ENCODE measurements around the gene MAP4K4.

The MAP4K4 gene

DNA sequence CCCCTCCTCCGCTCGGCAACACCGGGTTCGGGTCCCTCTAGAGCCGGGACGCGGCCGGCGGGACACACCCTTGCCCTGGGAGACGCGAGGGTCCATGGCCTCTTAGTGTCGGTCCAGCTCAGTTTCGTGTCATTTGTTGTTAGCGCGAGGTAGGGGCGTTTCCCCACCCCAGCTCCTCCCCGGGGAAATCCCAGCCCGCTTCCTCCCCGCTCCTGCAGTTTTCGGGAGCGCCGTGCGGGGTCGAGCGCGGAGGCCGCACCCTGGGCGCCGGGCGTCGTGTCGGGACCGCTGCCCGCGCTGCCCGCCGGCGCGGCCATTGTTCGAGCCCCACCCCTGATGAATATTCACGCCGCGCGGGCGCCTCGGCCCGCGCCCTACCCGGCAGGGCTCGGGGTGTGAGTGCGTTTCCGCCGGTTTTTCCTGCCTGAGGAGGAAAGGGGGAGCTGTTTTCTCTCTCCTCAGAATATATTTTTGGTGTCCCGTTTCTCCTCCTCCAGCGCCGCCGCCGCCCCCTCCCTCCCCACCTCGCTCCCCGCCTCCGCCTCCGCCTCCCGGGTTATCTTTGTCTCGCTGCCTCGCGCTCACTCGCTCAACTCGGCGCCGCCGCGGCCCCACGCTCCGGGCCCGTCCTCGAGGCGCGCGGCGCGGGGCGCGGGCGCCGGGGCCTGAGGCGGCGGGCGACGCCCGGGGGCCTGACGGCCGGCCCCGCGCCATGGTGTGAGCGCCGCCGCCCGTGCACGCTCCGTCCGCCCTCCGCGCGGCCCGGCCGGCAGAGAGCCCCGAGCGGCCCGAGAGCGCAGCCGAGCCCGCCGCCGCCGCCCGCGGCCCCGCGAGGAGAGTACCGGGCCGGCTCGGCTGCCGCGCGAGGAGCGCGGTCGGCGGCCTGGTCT is at the start of gene MAP4K4:
TSS of gene MAP4K4 (plus strand) at position 584 of the 890 bp plus-strand sequence. CDS start 374 bp downstream, outside the sequence.
- DNase-seq: peak; percentile 87

DNA sequence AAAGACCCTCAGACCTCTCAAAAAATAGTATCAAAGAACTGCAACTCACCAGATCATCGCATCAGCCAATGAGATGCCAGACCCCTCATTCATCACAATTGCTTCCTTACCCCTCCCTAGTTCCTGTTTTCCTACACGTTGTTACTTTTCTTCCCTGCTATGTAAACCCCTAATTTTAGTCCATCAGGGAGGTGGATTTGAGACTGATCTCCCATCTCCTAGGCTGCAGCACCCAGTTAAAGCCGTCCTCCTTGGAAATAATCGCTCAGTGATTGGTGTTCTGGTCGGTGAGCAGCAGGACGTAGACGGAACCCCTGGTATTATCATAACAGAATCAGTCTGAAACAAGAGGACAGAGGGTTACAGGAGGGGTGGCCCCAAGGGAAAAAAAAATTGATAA is 44.0 kb upstream of the MAP4K4 start:
- no peak for DNase-seq

DNA sequence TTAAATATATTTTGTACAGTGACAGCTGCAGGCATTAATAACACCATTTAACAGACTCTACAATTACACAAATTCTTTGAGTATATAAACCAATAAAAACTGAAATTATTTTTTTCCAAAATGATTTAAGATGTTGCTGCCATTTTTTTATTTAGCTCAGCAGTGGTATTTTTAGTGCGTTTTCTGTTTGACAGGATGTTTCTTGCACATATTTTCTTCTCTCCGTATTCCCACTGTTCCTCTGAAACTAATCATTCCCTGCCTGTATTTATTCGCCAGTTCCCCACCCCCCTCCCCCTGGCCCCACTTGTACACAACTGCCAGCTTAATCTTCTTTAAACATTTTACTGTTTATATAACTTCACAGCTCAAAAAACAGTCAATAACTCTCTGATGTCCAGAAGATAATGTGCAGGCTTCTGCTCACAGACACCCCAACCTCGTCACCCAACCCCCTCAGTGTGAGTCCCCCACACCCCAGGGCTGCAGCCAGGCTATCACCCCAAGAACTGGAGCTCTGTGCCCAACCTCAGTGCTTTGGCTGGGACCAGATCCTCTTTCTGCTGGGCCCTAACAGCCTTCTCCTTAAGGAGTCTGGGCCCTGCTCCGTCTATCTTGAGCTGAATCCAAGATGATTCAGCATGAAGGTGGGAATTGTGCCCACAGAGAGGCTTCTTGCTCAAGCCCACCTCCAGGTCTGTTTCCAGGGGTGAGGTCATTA is 41.6 kb upstream of the MAP4K4 start:
- DNase-seq: no peak

DNA sequence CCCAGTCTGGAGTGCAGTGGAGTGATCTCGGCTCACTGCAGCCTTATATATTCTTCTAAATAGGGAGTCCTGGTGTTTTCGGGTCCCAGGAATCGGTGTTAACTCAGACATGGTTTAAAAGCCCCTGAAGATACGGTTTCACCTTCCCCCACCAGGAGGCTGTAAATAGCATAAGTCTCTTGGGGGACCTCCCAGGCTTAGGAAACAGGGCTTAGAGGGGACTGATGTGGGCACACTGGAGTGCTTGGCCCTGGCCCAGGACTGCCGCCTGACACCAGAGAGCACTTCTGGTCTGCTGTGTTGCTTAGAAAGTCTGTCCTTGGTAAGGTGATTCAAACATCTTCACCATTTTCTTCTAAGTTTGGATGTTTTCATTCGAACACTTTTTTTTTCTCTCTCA is 39.7 kb upstream of the MAP4K4 start:
- DNase-seq: no peak

DNA sequence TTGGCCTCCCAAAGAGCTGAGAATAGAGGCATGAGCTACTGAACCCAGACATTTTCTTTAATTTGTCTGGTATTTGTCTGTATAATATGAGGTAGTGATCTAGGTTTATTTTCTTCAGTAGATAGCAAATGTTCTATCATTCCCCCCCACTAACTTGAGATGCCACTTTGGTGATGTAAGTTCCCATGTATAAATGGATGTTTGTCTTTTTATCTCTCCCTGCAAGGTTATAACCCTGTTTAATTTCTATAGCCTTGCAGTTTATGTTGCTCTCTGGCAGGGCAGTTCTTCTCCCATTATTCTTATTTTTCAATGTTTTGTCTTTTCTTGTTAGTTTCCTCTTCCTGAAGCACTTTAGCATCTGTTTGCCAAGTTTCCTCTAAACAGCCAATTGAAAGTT is 39.1 kb upstream of the MAP4K4 start:
- DNase-seq: no peak

DNA sequence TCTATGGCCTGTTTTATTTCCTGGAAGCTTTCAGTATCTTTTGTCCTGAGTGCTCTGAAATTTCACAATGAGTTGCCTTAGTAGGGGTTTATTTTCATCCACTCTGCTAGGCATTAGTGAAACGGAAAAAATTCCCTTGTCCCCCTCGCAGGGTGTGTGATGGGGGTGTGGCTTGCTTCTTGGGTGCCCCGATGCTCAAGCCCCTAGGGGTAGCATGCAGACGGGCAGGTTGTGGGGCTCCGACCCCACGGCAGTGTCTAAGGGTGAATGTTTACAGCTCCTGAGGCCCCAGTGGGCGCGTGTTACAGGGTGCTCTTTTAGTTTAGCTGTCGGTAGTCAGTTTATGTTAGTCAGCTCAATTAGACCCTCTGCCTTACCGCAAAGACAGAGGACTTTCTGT is 32.2 kb upstream of the MAP4K4 start:
- DNase-seq: no peak

DNA sequence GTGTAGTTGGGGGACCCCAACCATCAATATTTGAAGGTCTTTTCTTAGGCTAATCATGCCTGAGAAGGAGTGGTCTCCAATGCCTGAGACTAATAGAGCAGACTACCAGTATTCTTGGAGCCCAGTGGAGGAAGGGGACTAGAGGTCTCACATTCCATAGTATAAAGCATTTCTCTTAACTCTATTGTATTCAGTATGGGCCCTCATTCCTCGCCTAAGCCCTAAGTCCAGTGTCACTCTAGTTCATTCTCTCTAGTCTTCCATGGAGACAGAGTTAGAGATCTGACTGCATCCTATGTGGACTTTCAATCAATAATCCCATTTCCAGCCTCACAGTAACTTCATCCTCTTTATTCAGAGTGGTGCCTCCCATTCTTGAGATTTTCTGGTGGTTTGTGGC is 29.7 kb upstream of the MAP4K4 start:
- no peak for DNase-seq

DNA sequence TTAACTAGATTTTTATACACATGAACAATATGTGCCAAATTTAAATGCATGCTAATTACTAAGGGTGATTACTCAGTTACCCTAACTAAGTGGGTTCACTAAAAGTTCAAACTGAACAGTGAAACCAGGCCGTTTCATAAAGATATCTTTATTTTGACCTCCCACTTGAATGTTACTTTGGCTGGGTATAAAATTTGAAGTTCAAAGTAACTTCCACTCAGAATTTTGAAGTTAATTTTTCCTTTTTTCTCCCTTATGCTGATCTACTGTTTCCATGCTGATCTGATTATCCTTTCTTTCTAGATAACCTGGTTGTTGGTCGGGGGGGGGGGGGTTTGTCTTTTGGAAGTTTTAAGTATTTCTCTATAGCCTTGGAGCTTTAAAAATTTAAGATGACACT is 25.5 kb upstream of the MAP4K4 start:
- DNase-seq: no peak

DNA sequence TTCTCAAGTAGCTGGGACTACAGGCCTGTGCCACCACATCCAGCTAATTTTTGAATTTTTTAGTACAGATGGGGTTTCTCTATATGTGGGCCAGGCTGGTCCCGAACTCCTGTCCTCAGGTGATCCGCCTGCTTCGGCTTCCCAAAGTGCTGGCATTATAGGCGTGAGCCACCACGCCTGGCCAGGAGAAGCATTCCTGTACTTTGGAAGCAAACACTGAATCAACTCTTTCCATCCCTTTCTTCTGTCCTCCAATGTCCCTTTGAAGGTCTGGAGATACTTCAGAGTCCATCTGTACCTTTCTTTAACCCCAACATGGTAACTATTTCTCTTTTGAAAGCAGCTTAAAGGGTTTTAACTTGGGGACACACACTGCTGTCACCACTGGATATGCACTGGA is 23.6 kb upstream of the MAP4K4 start:
- DNase-seq: no peak

DNA sequence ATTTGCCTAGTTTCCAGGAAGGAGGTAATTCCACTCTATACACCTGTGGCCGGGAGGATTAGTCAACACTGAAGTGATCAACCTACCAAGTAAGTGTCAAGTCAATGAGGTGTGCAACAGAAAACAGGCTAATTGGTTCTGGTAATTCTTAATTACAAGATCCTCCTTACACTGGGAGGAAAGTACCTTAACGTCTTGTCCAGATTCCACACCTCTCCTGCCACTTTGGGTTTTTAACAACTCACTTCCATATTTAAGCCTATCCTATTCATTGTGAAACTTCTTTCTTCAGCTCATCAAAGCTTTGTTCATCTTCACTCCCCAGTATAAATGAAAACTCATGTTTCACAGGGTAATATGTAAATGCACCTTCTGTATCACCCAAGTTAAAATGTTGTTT is 22.0 kb upstream of the MAP4K4 start:
- no peak for DNase-seq

DNA sequence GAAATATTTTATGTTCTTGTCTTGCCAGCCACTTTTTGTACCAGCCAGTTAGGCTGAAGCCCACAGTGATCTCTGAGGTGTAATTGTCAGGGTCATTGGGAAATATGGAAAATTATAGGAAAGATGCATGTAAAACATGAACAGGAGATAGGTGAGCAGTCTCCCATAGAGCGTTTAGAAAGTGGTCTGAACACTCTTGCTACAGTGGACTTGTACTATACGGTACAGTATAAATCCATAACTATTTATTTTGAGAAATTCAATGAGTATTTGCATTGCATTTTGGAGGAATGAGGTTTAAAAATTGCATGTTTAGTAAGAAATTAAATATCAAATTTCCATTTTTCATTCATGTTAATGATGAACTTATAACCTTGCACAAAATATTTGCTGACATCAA is 20.8 kb upstream of the MAP4K4 start:
- no peak for DNase-seq

DNA sequence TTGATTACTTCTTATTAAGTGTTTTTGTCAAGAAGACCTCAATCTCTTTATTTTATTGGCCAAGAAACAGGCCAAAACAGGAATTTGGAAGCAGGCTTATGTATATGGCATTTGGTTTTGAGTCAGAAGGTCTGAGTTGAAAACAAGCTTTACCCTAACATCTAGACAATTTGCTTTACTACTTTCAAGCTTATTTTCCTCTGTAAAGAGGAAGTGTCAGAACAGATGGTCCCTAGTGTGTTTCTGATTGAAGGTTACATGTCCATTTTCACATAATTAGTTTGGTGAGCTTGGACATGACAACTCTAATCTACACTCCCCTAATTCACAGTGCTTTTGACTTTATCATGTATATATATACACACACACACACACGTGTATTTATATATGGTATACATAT is 19.8 kb upstream of the MAP4K4 start:
- no peak for DNase-seq

DNA sequence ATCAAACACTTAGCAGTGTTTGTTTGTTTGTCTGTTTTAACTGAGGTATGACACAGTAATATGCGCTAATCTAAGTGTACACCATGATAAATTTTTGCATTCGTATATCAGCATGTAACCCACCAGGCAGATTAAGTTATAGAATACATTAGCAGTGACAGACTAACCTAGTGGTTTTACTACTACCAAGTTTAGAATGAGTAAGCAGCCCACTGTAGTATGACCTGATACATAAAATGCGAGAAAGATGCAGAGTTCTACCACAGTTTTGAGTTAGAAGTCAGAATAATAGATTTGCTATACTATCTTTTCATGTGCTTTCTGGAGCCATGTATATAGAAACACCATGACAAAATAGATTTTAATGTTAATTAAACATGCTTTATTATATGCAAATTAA is 19.1 kb upstream of the MAP4K4 start:
- DNase-seq: no peak

DNA sequence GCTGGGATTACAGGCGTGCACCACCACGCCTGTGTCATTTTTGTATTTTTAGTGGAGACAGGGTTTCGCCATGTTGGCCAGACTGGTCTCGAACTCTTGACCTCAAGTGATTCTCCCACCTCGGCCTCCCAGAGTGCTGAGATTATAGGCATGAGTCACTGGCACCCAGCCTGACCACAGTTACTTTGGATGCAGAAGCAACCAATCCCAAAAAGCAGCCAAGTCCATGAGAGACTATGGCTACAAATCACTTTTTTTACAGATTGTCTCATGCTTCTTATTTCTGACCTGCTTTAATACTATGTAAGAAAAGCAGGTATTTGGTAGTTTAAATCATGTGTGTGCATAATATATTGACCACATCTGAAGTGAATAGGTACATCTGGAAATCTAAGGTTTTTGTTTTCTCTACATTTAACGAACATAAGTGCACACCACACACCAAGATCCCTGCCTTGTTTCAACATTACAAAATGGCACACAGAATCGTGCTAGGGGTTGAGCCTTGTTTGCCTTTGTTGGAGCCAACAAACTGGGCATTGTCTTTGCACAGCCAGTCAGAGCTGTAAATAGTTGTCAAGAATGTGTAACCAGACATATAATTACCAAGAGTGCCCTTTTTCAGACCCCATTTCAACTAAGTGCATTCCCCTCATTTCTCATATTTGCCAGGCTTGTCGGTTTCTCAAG is 18.3 kb upstream of the MAP4K4 start:
- DNase-seq: no peak

DNA sequence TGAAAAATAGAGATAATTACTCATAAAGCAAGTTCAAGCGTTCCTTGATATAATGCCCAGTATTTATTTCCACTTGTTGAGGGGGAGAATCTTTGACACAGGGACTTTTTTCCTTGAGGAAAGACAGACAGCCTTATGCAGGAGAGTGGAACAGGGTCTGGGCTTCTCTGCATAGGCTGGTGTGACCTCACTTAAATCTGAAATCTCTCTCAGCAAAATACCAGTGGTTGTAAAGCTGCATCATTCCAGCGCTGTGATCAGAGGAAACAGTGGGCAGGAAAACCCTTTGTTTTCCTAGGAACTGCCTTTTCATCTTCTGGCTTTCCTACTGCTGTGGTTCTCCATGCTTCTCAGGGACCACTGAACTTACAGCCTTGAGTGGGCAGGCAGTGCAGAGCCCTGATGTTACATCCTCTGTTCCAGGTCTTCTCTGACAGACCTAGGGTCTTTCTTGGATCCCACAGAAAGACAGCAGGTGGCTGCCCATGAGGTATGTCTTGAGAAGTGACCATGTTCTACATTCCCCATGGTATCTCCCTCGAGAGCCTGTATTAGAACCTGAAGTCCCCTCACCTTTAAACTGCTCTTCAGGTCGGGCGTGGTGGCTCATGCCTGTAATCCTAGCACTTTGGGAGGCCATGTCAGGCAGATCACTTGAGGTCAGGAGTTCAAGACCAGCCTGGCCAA is 17.6 kb upstream of the MAP4K4 start:
- DNase-seq: no peak

DNA sequence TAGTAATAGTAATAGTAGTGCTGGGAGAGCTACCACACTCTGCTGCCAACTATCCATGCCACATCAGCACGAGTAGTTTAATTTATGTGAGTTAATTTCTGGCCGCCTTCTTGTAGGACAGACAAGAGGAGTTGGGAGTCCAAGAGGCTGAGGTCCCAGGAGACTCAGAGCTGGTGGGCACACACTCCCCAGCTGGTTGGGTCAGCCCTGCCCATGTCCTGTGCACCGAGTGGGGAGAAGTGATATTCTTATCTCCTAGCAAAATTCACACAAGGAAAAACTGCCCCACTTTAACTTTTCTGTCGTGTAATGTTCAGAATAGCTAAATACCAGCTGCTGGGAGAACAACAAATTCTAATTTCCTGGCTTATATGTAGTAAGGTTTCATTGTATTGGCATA is 15.2 kb upstream of the MAP4K4 start:
- no peak for DNase-seq

DNA sequence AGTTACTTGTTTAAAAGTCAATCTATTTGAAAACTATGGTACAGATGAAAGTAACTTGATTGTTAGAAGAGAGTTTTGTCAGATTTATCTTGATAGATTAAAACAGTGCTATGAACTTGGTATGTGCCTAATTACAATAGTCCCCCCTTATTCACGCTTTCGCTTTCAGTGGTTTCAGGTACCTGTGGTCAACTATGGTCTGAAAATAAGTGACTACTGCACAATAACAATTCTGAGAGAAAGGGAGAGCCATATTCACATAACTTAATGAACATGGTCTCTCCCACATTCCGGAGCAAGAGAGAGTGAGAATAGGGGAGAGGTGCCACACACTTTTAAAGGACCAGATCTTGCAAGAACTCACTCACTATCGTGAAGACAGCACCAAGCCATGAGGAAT is 13.2 kb upstream of the MAP4K4 start:
- DNase-seq: no peak

DNA sequence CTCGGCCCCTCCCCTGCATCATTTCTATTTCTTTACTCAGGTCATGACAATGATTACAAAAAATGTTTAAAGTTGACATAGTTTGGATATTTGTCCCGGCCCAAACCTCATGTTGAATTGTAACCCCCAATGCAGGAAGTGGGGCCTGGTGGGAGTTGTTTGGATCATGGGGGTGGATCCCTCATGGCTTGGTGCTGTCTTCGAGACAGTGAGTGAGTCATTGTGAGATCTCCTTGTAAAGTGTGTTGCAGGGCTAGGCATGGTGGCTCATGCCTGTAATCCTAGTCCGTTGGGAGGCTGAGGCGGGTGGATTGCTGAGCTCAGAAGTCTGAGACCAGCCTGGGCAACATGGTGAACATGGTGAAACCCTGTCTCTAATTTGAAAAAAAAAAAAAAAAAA is 9.2 kb upstream of the MAP4K4 start:
- DNase-seq: no peak

DNA sequence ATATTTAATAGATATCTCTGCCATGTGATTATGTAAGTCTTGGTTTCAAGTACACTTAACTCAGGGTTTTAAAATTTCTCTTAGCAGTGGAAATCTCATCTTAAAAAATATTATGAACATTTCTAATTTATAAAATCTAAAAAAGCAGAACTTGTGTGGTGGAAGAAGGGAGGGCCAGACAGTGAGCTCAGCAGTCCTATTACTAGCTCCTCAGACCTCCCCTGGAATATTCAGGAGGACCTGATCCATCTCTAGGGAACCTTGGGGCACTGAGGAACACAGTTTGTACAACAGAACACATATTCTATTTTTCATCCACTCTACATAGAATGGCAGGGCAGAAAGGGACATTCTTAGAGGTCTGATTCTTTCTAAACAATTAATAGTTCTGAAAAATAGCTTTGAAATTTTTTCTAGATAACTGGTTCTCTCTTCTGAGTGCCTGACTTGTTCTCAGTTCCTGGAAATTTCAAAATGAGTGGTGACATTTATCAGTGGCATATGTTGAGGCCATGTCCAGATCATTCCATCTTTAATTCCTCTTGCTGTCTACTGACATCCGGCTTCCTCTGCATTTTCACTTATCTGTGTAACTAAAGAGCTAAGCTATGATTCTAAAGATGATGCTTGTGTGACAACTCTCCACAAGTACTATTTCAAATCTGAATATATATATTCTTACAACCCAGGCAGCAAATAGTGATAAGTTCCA is 8.2 kb upstream of the MAP4K4 start:
- DNase-seq: no peak

DNA sequence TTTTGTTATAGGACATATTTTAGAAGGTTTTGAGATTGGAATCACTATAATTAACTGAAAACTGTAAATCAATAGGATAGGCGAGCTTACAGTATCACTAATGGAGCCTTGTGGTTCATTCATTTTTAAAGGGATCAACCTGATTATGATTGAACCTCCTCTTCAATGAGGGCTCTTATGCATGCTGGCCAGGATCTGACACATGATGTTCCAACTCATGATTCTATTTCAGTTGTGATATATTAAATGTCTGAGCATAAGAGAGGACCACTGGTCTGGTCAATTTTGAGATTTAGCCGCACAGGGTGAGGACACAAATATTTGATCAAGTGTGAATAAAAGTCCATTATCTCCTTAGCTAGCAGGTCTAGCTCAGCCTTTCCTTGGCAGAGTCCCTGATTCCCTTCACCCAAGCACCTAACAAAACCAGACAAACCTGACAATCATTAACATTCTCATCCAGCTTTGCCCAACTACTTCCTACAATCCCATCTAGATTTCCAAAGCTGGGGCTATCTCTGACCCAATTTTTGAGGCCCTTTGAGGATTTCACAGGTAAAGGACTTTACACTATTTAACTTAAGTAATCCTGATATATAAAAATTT is 6.9 kb upstream of the MAP4K4 start:
- no peak for DNase-seq

DNA sequence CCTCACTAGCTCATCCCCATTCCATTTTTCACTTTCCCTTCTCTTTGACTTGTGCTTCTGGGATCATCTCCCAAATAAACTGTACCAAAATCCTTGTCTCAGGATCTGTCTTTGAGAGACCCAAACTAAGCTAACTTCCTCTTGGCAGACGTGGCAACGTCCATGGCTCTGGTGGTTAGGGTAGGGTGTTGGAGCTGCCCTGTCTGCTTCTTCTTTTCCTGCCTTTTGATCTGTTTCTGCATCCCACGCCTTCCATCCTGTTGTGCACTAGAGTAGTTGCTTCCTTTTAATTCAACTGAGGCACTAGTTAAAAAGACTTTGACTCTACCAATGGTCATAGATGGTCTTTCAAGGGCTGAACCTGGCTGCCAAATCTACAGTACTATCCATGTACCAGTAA is 5.5 kb upstream of the MAP4K4 start:
- DNase-seq: no peak

DNA sequence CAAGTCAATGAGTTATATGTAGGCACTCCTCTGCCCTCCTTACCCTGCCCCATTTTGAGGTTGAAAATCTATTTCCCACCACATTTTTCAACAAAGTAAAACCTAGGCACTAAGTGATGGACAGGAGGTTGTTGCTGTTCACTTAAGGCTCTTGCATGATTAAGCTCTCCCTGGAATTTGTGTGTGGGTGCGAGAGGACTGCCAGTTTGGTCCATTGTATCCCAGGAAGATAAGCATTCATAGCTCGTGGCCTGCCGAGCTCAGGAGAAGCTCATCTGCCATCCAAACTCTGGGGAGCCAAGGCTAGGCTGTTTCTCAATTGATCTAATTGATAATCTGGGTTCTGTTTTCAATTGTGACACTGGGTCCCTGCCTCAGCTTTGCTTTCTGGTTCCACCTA is 4.7 kb upstream of the MAP4K4 start:
- DNase-seq: no peak
